Liver (tissue), 9 donors: ENCODE data around the gene MAGEC1. TPM values are rescaled to one million over a fixed set of nuclear protein-coding genes. Genes with fewer than 3 reads are reported as not detected.

Source experiments
- DNase-seq: peaks from one replicate; pipeline ENCODE4 v3.0.0-alpha.2; 2017; ENCODE audit warnings: low spot score
- H3K27ac ChIP-seq, 2 donors: one replicate each; pipeline ENCODE4 v1.7.0; 2013; ENCODE audit warnings: inconsistent platforms in 2 of 2, low read length in 2 of 2, control low read depth in 1 of 2, low read depth in 1 of 2, mild to moderate bottlenecking in 1 of 2
- H3K27me3 ChIP-seq, 4 donors: one replicate each; pipeline versions ENCODE4 v1.6.1 to v1.7.0; 2013; ENCODE audit warnings: low read length in 3 of 4, inconsistent platforms in 1 of 4, mild to moderate bottlenecking in 1 of 4, moderate library complexity in 1 of 4; ENCODE audit not compliant: control insufficient read depth in 4 of 4, insufficient read depth in 4 of 4
- H3K36me3 ChIP-seq, 4 donors: one replicate each; pipeline versions ENCODE4 v1.6.1 to v1.7.0; 2013; ENCODE audit warnings: low read length in 3 of 4, mild to moderate bottlenecking in 3 of 4, low read depth in 1 of 4, moderate library complexity in 1 of 4; ENCODE audit not compliant: control insufficient read depth in 4 of 4, insufficient read depth in 3 of 4
- H3K4me1 ChIP-seq, 4 donors: one replicate each; pipeline versions ENCODE4 v1.6.1 to v1.7.0; 2013; ENCODE audit warnings: low read length in 3 of 4, mild to moderate bottlenecking in 3 of 4, moderate library complexity in 1 of 4; ENCODE audit not compliant: control insufficient read depth in 4 of 4, insufficient read depth in 4 of 4
- H3K4me3 ChIP-seq, 3 donors: one replicate each; pipeline versions ENCODE4 v1.6.1 to v1.7.0; 2013; ENCODE audit warnings: low read length in 3 of 3, control low read depth in 1 of 3, low read depth in 1 of 3, mild to moderate bottlenecking in 1 of 3
- H3K9ac ChIP-seq, 2 donors: one replicate each; pipeline ENCODE4 v1.7.0; 2013; ENCODE audit warnings: low read length in 2 of 2, mild to moderate bottlenecking in 2 of 2, moderate library complexity in 2 of 2, control low read depth in 1 of 2, low read depth in 1 of 2
- H3K9me3 ChIP-seq, 4 donors: one replicate each; pipeline versions ENCODE4 v1.6.1 to v1.7.0; 2013; ENCODE audit warnings: low read length in 3 of 4; ENCODE audit not compliant: control insufficient read depth in 4 of 4
- CTCF ChIP-seq: fragments of 150-350 bp; IDR thresholded peaks from 2 replicates; pipeline ENCODE4 v1.5.1; 2017; ENCODE audit warnings: improper control_type of control experiment, low read depth, low read length; ENCODE audit not compliant: missing input control
- EGR1 ChIP-seq, 2 donors: IDR thresholded peaks; 2 replicates each; pipeline ENCODE4 v1.6.1; 2016 to 2018; ENCODE audit warnings: antibody characterized with exemption in 2 of 2, low read depth in 2 of 2
- FOXA1 ChIP-seq: IDR thresholded peaks from 2 replicates; pipeline ENCODE4 v1.6.1; 2016; ENCODE audit warnings: antibody characterized with exemption
- FOXA2 ChIP-seq: IDR thresholded peaks from 2 replicates; pipeline ENCODE4 v1.6.1; 2016; ENCODE audit warnings: antibody characterized with exemption
- GABPA ChIP-seq, 2 donors: IDR thresholded peaks in 1 of 2; conservative IDR thresholded peaks in 1 of 2; 2 replicates each; pipeline ENCODE4 v1.6.1; 2016; ENCODE audit warnings: antibody characterized with exemption in 2 of 2, mild to moderate bottlenecking in 1 of 2, moderate library complexity in 1 of 2
- HNF4A ChIP-seq, 2 donors: conservative IDR thresholded peaks; 2 replicates each; pipeline ENCODE4 v1.6.1; 2016; ENCODE audit warnings: antibody characterized with exemption in 2 of 2, mild to moderate bottlenecking in 2 of 2
- HNF4G ChIP-seq: IDR thresholded peaks from 2 replicates; pipeline ENCODE4 v1.6.1; 2016; ENCODE audit warnings: antibody characterized with exemption
- JUND ChIP-seq, 2 donors: IDR thresholded peaks; 2 replicates each; pipeline ENCODE4 v1.6.1; 2016; ENCODE audit warnings: antibody characterized with exemption in 2 of 2
- MAX ChIP-seq: IDR thresholded peaks from 2 replicates; pipeline ENCODE4 v1.6.1; 2016; ENCODE audit warnings: antibody characterized with exemption
- NR2F2 ChIP-seq: IDR thresholded peaks from 2 replicates; pipeline ENCODE4 v1.6.1; 2016; ENCODE audit warnings: antibody characterized with exemption
- RAD21 ChIP-seq, 2 donors: IDR thresholded peaks; 2 replicates each; pipeline ENCODE4 v1.6.1; 2016; ENCODE audit warnings: antibody characterized with exemption in 2 of 2, mild to moderate bottlenecking in 2 of 2
- REST ChIP-seq: IDR thresholded peaks from 2 replicates; pipeline ENCODE4 v1.6.1; 2016; ENCODE audit warnings: antibody characterized with exemption, mild to moderate bottlenecking
- SP1 ChIP-seq: IDR thresholded peaks from 2 replicates; pipeline ENCODE4 v1.6.1; 2018; ENCODE audit warnings: antibody characterized with exemption, mild to moderate bottlenecking
- TAF1 ChIP-seq: conservative IDR thresholded peaks from 2 replicates; pipeline ENCODE4 v1.6.1; 2016; ENCODE audit warnings: antibody characterized with exemption, mild to moderate bottlenecking
- YY1 ChIP-seq: IDR thresholded peaks from 2 replicates; pipeline ENCODE4 v1.6.1; 2016; ENCODE audit warnings: antibody characterized with exemption, mild to moderate bottlenecking
- ZBTB33 ChIP-seq: IDR thresholded peaks from 2 replicates; pipeline ENCODE4 v1.6.1; 2016; ENCODE audit warnings: antibody characterized with exemption
- WGBS: extraction: QIAGEN DNeasy Blood & Tissue Kit; methylation state at CpG from one replicate; pipeline ENCODE4 v1.1.7; 2013; 5-methylcytosine and 5-hydroxymethylcytosine counted together
- polyA plus RNA-seq, 2 donors: library from polyadenylated mRNA; stranded (reverse) in 1 of 2; unstranded in 1 of 2; fragments of 200-250 nt in 1 of 2; fragments of >200 nt in 1 of 2; fragmentation: Nextera tagmentation in 1 of 2; extraction: Ambion mirVana in 1 of 2; gene quantifications; one replicate each; pipeline versions ENCODE4 v1.2.1 to v1.2.3, GENCODE V29; 2013 to 2015
- total RNA-seq, 2 donors: library from RNA; depleted of rRNA; stranded (reverse); fragments of >200 nt; gene quantifications; one replicate each; pipeline ENCODE4 v1.2.3, GENCODE V29; 2014
- donor health status: healthy.
- donor health status: healthy.
- donor health status: healthy.
- donor health status: healthy.
- donor health status: healthy.

The MAGEC1 gene
- total and polyA plus RNA-seq, 4 donors: not detected

- no peak for TF ChIP-seq GABPA (IDR thresholded peaks at IDR 0.05 in 1 of 2, conservative IDR thresholded peaks at IDR 0.05 in 1 of 2)
Observed at GRCh38 chrX:141917801-141918200, 14.1 kb downstream of the MAGEC1 start (continued).

GRCh38 chrX:141924293-141924692 lies 20.6 kb downstream of the MAGEC1 start:
- no peak overlapping the region for H3K9ac ChIP-seq
- H3K4me3 ChIP-seq: no peak overlapping the region
- no peak overlapping the region for H3K27ac ChIP-seq
- TF ChIP-seq EGR1 (IDR thresholded peaks at IDR 0.05; ENCODE audit: low read depth in 2 of 2) (no peak), RAD21 (IDR thresholded peaks at IDR 0.05) (no peak), ZBTB33 (no peak), MAX (no peak), TAF1 (no peak), JUND (IDR thresholded peaks at IDR 0.05) (no peak), FOXA2 (no peak), GABPA (IDR thresholded peaks at IDR 0.05 in 1 of 2, conservative IDR thresholded peaks at IDR 0.05 in 1 of 2) (no peak), YY1 (no peak), HNF4A (conservative IDR thresholded peaks at IDR 0.05) (no peak)
- 76% methylated on average over 2 of the region's 2 CpGs for WGBS
- no peak for DNase-seq
- no peaks in the 10 kb centered on the region for H3K27me3 ChIP-seq
- no peaks in the 10 kb centered on the region for H3K9me3 ChIP-seq
- H3K4me1 ChIP-seq: no peaks in the 10 kb centered on the region
- no peaks in the 10 kb centered on the region for H3K36me3 ChIP-seq

- 50% methylated on average over 3 of the region's 3 CpGs for WGBS
- Histone ChIP-seq H3K4me1 (no peaks in the 10 kb centered on the region), H3K9ac (no peak overlapping the region), H3K9me3 (no peaks in the 10 kb centered on the region), H3K36me3 (no peaks in the 10 kb centered on the region), H3K27ac (no peak overlapping the region), H3K27me3 (no peaks in the 10 kb centered on the region), H3K4me3 (no peak overlapping the region)
- no peak for DNase-seq
- TF ChIP-seq FOXA1 (no peak), TAF1 (no peak), HNF4G (no peak), YY1 (no peak), ZBTB33 (no peak), REST (no peak), JUND (IDR thresholded peaks at IDR 0.05) (no peak), EGR1 (IDR thresholded peaks at IDR 0.05; ENCODE audit: low read depth in 2 of 2) (no peak), SP1 (no peak), RAD21 (IDR thresholded peaks at IDR 0.05) (no peak), NR2F2 (no peak), FOXA2 (no peak), CTCF (no peak), GABPA (IDR thresholded peaks at IDR 0.05 in 1 of 2, conservative IDR thresholded peaks at IDR 0.05 in 1 of 2) (no peak), HNF4A (conservative IDR thresholded peaks at IDR 0.05) (no peak)
Observed at GRCh38 chrX:141928432-141928831, 24.7 kb downstream of the MAGEC1 start.
